KOPT-K1 (cell line): Measurements from ENCODE around the gene PINK1.

Experiments used
- H3K27ac ChIP-seq: fragments of 200-600 bp; sonication (generic); 2 replicates; pipeline ENCODE4 v1.5.1; 2016; ENCODE audit warnings: antibody characterized with exemption, mild to moderate bottlenecking, low read depth, low read length; ENCODE audit not compliant: poor library complexity, severe bottlenecking
- H3K36me3 ChIP-seq: fragments of 200-600 bp; sonication (generic); 2 replicates; pipeline ENCODE4 v1.5.1; 2017; ENCODE audit warnings: antibody characterized with exemption, mild to moderate bottlenecking, low read length, moderate library complexity; ENCODE audit not compliant: insufficient read depth
- H3K9me3 ChIP-seq: fragments of 200-600 bp; sonication (generic); 2 replicates; pipeline ENCODE4 v1.5.1; 2017; ENCODE audit warnings: antibody characterized with exemption, low read length, mild to moderate bottlenecking; ENCODE audit not compliant: insufficient read depth, poor library complexity, severe bottlenecking

PINK1 gene

DNA sequence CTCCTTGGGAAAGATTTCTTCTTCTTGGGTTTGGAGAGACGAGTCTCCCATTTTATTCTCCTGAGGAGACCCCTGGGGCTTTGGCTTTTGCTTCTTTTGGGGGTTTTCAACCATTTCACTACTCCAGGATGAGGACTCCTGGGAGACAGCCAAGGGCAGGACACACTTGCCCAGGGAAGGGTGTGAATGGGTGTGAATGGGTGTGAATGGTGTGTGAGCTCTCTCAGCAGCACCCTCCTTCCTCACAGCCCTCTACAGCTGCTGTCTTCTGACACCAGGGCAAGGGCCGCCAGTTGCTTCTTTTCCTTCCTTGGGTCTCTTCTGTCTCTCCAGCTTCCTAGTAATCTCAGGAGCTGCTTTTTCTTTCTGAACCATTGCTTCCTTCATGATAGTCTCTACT lies 60.4 kb downstream of the PINK1 start:
- H3K27ac ChIP-seq: no peak overlapping the region
- no peaks in the 10 kb centered on the region for H3K9me3 ChIP-seq
- no peaks in the 10 kb centered on the region for H3K36me3 ChIP-seq

DNA sequence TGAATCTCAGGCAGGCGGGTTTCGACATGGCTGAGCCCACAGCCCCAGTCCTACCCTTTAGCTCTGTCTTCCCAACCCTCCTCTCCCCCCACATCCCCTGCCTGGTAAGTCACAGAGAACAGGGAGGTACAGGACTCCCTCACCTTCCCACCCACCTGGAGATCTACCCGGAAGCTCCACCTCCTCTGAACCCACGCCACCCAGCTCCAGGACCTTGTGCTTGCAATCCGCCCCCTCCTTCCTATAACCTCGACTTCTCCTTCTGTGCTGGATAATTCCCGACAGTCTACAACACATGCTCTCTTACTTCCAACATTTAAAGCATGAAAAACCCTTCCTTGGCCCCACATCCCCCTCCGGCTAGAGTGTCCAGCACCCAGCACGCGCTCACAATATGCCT lies 62.3 kb downstream of the PINK1 start:
- Histone ChIP-seq H3K27ac (no peak overlapping the region), H3K9me3 (no peaks in the 10 kb centered on the region), H3K36me3 (no peaks in the 10 kb centered on the region)

DNA sequence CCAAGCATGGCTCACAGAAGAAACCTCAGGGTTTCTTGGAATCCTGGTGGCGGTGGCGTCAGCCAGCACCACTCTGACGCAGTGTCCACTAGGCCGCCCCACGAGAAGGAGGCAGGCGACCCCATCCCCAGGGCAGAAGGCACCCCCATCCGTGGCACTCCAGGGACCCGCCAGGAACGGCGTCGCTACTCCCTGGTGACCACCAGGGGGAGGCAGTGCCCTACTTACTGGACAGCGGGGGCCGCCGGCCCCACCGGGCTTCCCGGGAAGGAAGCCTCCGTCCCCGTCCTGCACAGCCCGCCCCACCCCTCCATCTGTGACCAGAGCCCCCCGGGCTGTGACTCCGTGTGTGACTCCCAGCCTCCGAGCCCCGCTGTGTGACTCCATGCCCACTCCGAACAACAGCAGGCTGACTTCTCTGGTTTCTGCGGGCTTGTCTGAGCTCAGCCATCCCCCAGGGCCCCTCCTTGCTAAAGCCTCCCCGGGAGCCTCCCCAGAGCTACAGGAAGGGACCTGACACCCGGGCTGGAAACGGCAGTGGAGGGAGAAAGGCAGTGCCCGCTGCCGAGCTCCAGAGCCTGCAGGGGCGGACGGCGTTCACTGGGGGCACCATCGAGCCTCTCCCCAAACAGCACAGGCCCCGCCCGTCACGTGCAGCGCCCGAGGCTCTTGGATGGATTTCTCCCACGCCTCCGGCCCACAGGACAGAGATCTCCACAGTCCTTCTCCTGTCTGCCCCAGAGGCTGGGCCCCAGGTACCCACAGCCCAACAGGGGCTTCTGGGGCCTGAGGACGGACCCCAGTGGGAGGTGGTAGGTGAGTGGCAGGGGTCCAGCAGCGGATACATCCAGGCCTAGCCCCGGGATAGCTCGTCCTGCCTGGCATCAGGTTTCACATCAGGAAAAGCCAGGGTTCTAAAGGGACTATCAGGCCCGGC lies 63.4 kb downstream of the PINK1 start:
- Histone ChIP-seq H3K9me3 (no peaks in the 10 kb centered on the region), H3K36me3 (no peaks in the 10 kb centered on the region), H3K27ac (peak overlapping the region; percentile 41)

DNA sequence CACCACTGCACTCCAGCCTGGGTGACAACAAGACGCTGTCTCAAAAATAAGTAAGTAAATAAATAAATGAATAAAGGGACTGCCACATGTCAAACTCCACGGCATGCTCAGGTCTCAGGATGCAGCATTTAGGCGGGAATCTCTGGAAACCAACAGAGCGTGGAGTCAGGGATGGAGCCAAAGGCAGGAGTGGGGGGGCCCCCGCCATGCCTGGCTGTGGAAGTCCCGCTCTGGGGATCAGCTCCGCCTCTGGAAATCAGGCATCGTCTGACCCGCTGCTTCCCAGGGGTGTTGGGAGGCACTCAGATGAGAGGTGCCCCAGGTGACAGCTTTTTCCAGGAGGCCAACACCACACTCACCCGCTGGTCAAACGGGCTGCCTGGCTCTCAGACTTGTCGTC lies 64.3 kb downstream of the PINK1 start:
- Histone ChIP-seq H3K36me3 (no peaks in the 10 kb centered on the region), H3K9me3 (no peaks in the 10 kb centered on the region), H3K27ac (no peak overlapping the region)

DNA sequence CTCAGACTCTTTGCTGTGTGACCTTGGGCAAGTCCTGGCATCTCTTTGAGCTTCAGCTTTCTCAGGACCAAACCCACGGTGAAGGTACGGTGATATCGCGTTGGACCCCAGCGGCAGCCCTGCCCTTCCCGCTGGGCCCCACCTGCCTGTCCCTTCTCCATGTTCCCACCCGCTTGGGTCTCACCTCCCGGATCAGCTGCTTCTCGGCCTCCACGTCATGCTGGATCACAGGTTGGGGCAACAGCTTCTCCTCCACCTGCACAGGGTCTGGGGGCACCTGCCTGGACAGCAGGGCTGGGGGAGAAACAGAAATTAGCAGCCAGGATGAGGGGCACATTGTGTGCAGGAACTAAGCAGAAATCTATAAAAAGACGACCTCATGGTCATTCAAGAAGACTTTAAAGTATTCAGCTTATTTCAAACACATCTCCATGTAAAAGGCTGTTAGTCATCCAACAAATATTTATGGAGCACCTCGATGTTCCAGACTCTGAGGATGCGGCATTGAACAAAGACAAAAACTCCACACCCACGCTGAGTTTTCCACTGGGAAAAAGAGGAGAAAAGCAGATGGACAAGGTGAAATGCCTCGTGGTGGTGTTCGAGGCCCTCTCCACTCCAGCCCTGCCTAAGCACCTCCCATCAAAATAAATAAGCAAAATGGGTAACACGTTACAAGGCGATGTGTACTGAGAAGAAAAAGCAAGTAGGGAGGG lies 65.1 kb downstream of the PINK1 start:
- H3K9me3 ChIP-seq: no peaks in the 10 kb centered on the region
- no peaks in the 10 kb centered on the region for H3K36me3 ChIP-seq
- no peak overlapping the region for H3K27ac ChIP-seq

DNA sequence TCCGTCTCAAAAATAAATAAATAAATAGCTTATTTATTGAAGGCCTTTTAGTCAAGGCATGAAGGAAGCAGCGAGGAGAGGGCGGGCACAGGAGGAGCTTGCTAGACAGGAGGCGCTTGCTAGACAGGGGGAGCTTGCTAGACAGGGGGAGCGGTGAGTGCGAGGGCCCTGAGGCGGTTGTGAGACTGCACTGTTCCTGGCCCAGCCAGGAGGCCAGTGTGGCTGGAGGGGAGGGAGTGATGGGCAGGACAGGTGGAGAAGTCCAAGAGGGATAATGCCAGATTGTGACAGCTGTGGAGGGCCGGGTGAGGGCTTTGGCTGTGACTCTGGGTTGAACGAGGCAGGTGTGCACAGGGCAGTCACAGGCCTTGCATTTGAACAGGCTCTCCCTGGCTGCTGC lies 66.3 kb downstream of the PINK1 start:
- Histone ChIP-seq H3K36me3 (no peaks in the 10 kb centered on the region), H3K27ac (no peak overlapping the region)

DNA sequence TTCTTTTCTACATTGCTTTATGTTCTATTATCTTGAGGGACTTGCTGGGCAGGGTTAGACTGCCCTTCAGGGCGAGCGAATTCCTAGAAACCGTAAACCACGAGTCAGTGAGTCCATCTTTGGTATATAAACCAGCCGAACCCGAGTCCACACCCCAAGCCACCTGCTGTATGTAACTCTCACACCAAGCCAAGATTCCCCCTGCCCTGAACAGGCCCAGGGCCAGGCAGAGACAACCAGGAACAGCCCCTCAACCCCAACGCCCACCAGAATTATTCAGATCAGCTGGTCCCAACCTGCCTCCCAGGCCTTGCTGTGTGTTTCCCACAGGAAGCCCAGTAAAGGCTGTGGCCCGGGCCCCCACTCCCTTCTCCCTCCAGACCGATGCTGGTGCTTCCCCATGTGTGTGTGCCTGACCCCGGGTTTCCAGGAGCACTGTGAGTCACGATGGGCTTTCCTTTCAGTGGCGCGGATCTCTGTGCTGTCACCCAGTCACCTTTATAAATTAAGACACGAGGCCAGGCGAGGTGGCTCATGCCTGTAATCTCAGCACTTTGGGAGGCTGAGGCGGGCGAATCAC lies 67.5 kb downstream of the PINK1 start:
- no peak overlapping the region for H3K27ac ChIP-seq
- H3K9me3 ChIP-seq: no peaks in the 10 kb centered on the region
- no peaks in the 10 kb centered on the region for H3K36me3 ChIP-seq

More for the DNA sequence above, 66.3 kb downstream of the PINK1 start:
- H3K9me3 ChIP-seq: no peaks in the 10 kb centered on the region
